Suppressor macrophage (primary cell): ENCODE data around the gene DRAM1.

Experiments
- DNase-seq, 4 experiments: peaks; one replicate each; pipeline ENCODE4 v3.0.0-alpha.2; 2020 to 2022

The DRAM1 gene

DNA sequence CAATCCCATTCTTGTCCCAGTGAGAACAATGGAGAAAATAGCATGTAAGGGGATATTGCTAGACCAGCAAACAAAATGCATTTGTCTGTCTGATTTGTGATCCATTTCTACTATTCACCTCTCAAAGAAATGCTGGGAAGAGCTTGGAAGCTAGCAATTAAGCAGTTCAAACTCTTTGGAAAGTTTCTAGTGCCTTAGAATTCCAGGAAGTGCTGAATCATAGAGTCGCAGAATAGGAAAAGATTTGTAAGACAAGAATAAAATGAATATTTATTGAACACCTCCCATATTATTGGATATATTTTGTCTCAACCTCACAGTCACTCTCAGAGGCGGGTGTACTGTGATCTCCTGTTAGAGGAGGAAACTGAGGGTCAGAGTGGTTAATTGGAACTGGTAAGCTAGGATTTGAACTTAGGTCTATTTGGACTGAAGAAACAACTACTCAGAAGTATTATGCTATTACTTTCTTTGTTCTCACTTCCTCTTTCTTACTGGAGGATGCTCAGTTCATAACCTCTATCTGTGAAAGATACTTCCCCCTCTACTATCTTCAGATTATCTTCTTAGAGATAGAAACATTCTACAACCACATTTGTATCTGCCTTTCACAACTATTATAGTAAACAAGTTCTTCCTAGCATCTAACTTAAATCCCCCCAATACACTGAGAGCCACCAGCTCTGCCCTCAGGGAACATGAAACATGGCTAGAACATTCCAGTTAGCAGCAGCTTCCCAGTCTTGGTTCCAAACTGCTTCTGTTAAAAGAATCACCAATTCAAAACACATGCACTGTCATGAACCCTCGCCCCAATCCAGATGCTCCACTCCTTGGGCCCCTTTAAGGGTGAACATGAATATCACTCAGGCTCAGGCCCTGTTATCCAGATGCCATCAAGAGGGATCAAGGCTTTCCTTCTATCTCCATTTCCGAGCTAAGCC, 64.2 kb downstream of the DRAM1 start:
- peak in 2 of 4 experiments; percentile 39 for DNase-seq

DNA sequence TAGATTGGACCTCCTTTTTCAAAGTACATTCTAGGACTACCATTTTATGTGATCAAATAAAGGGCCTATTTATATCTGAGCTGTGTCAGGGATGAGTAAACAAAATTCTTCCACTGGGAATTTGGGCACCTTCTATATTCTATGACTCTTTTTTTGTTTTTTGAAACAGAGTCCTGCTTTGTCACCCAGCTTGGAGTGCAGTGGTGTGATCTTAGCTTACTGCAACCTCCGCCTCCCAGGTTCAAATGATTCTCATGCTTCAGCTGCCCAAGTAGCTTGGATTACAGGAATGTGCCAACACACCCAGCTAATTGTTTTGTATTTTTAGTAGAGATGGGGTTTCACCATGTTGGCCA, 64.8 kb downstream of the DRAM1 start:
- no peak for DNase-seq

DNA sequence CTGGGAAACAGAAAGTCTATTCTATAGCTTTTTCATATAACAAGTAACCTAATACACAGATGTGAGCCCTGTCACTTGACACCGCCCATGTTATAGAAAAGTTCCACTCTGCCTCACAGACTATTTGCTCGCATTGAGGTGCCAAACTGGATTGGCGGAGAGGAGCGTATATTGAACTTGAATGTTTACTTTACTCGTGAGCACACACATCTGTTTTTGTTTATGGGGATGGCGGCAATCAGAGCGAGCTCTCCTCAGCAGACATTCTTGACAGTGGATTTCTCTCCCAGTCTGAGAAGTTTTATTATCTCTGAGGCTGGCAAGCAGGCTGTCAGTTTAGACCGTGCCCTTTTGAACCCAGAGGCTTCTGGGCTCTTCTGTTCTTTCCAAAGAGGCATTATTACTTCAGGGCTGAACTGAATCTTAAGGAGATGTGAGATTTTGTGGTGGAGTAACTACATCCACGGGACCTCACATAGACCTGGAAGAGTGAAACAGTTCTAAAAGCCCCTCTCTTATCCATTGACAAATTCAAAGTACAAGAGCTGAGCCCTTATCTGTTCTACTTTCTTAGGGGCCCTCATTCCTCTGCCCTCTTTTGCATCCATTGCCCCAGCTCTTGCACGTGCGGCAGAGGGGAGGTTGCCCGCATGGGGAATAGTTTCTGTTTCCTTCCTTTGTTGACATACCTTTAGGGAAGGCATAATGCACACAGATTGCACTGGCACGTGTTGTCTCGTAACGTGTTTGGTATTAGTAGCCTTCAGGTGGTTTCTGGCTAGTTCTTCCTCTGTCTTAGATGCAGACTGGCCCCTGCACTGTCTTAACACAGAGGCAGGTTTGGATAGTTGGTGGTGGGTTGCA, 68.2 kb downstream of the DRAM1 start:
- no peak for DNase-seq

DNA sequence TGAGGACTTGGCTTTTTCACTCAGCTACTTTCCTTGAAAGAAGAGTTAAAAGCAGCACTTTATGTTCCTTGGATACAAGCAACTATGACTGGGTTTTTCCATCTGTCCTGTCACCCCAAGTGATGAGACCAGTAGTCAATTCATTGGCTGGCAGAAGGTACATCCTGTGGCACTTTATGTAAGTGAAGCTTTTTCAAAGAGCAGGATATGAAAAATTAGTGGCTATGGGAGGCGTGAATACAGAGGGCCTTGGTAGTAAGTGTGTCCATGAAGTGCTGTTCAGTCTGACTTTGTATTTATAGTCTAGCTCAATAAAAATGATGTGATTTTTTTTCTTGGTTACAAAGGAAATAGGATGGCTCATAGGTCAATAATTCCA, 68.8 kb downstream of the DRAM1 start:
- no peak for DNase-seq

DNA sequence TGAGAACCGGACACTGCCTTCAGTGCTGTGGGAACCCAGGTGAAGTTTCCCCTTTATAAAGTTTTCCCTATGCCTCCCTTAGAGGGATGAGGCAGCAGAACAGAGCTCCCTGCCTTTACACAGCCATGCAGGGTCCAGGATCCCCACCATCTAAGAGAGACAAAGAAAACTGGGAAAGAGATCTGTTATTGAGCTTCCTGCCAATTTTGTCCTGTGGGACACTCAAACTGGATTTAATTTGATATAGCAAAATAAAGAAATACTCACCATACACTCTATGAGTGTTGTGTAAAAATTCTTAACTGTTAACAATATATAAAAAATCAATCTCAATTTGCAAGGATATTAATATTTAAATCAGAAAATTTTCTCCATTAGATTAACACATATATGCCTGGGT, 69.9 kb downstream of the DRAM1 start:
- DNase-seq = no peak

DNA sequence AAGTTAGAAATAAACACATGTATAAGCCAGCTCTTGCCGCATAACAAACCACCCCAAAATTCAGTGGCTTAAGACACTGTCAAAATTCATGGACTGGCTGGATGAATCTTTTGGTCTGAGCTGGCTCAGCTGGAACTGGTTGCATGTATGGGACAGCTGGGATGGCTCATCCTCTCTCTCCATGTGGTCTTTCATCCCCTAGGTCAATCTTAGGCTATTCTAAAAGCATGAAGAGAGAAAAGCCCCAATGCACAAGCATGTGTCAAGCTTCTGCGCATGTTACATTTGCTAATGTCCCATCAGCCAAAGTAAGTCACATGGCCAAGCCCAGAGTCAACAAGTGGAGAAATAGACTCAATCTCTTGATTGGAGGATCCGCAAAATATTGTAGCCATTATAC, 71.0 kb downstream of the DRAM1 start:
- no peak for DNase-seq

DNA sequence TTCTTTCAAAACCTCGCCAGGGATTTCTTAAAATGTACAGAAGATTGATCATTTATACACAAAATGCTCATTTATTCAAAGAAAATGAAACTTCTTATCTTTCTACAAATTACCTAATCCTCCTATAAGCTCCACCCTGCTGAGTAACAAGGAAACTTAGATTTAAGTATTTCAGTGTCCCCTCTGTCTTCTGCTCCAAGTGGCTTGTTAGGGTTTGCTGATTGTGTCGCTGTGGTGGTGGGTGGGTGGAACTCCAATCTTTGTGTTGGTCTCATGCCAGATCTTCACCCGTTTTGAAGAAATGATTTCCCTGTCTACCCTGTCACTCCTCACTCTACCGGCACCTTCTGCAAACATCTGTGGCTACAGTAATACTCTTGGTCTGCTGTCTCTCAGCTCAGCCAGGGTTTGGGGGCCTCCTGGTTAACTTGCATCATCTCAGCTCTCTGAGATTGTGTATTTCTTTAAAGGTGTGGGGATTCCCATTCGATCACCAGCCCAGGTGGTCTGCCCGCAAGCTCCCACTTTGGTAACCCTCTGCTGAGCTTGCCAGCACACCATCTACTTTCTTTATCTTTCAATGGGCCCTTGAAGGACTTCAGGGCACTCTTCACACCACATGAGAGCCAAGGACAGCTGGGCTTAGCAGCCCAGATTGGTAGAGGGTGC, 73.8 kb downstream of the DRAM1 start:
- DNase-seq = no peak

DNA sequence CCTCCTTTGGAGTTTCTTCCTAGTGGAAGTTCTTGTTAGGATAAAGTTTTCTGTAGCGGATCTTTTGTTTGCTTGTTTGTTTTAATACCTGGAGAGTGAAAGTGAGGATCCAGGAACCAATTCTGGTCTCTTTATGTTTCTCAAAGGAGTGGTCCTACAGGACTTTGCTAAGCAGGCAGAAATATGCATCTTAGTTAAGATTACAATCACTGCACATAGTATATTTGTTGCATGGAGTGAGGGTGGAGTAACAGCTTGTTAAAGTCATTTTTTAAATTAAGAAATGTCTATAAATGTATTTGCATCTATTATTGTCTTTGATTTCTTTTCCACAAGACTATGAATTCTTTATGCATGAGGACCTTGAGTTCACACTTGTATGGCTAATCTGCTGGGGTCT, 76.7 kb downstream of the DRAM1 start:
- no peak for DNase-seq

DNA sequence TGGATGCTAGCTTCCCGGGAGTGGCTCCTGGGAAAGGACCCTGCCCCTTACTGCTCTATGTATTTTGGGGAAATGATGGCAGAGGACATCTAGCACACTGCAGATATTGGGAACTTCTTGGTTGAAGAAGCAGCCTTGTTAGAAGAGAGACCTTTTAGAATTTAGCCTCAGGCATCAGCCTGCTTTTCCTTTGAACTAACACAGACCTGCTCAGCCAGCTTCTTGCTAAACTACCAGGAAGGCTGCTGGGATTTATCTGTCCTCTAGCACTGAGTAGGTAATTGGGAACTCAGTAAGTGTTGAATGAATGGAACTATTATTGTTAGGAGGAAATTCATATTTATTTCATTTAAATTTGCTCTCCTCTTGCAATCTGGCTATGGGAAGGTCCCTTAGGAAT, 77.3 kb downstream of the DRAM1 start:
- no peak for DNase-seq

DNA sequence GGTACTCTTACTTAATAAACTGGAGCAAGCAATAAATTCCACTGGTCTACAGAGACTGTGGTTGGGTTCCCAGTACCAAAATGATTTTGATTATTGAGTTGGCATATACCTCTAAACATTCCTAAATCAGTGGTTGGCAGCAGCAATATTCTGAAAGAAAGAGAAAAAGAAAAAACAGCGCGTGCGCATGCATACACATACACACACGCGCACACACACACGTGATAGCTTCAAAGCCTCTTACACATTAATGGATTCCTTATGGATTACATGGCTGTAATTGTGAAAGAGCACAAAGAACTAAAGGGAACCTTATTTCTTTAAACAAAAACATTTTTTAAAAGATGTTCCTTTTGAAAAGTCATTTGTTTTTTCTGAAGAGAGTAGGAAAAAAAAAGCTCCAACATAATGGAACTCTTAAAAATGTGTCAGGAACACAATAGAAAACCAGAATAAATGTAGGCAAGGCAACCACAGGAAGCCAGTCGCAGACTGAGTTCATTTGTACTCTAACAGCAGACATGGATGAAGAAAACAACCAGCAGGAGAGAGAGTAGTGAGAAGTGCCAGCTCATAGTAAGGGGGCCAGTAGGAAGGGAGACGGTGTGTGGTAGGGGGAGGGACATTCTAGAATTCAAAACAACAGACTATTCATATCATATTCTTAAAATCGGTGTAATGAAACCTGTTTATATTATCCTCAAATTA, 80.0 kb downstream of the DRAM1 start:
- no peak for DNase-seq

DNA sequence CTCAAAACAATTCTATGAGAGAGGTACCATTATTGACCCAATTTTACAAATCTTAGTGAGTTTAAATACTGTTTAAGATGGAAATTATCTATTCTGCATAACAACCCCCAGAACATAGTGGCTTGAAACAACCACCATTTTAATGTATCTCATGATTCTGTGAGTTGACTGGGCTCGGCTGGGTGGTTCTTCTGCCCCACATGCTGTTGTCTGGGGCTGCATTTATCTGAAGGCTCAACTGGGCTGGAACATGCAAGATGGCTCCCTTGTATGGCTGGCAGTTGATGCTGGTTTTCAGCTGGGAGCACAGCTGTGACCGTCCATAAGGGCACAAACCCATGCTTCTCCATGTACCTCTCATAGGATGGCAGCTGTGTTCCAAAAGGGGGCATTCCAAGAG, 82.2 kb downstream of the DRAM1 start:
- DNase-seq = no peak

DNA sequence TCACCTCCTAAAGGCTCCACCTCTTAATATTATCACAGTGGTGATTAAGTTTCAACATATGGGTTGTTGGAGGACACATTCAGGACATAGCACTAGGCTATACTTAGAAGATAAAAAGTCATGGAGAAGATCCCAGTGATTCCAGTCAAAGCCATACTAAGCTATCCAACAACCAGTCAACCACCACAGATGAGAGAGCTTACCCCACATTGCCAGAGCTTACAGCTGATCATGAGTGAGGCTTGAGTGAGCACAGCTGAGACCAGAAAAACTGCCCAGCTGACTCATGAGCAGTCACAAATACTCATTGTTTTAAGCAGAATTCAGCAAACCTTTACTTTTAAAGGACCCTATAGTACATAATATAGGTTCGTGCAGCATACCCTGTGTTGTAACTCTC, 85.1 kb downstream of the DRAM1 start:
- DNase-seq = no peak

DNA sequence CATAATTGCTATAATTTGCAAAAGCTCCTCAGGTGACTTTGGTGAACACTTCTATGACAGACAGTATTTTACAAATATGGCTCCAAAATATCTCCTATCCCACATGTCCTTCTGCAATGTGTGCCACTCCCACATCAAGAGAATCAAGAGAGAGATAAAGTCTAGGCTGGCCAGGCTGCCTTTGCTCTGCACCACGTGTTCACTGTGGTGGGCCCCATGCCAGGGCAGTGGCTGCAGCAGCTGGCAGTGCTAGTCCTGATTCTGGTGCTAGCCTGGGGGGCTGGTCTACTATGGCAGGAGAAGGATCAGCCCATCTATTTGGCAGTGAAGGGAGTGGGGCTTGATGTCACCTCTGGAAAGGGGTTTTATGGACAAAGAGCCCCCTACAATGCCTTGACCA, 86.3 kb downstream of the DRAM1 start:
- no peak for DNase-seq

DNA sequence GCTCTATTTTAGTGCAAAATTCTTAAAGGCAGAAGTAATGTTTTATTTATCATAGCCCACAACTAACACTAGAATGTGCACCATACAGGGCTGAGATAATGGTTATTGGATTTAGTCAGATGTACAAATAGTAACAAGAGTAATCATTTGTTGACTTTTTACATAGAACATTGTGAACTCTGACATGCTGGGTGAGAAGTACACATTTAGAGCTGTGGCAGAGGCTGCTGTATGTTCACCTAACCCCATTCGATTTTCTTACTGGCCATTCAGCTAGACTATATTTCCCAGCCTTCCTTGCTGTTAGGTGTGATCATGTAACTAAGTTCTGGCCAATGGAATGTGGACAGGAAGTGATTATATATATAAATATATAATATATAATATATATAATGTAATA, 89.1 kb downstream of the DRAM1 start:
- DNase-seq = no peak

DNA sequence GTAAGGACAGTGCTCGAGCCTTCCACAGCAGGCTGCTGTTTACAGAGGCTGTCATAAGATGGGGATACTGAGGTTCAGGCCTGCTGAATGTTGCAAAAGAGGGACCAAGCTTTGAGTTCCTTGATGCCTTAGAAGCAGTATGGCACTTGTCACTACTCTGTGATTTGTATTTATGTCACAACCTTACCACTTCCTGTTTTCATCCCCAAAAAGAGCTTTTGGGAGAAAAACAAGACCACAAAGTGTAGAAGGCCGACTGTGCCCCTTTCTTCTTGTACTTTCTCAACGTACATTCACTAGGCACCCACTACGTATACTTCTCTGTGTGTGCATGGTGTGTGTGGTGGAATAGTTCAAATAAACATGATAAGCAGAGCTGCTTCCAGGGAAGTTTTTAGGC, 90.1 kb downstream of the DRAM1 start:
- DNase-seq = peak in 3 of 4 experiments; percentile 4 to 29 (median 12)

DNA sequence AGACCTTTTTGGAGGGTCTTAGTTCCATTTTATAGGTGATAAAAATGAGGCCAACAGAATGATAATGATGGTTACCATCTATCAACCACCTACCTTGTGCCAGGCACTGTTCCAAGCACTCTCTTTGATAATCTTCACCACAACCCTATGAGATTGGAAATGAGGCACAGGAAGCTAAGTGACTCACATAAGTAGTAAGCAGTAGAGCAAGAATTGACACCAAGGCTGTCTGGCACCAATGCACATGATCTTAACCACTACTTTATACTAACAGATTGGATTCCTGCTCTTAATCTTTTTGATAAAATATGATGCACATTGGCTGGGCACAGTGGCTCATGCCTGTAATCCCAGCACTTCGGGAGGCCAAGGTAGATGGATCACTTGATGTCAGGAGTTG, 91.4 kb downstream of the DRAM1 start:
- no peak for DNase-seq
